Loucy (cell line): ENCODE results near the gene MCCC2.
"Not testable (repeated sequence)": the region's sequence is repeated elsewhere in the genome, so short reads cannot be mapped to it uniquely, and the experiment has no call there.

ENCODE experiments used
- H2AFZ ChIP-seq: fragments of 200-600 bp; sonication (generic); 2 replicates; pipeline ENCODE4 v1.6.0; 2016; ENCODE audit warnings: antibody characterized with exemption, mild to moderate bottlenecking, low read length, moderate library complexity
- H3F3A ChIP-seq: fragments of 200-600 bp; 2 replicates; pipeline ENCODE4 v1.6.0; 2016; ENCODE audit warnings: antibody characterized with exemption, low read depth, mild to moderate bottlenecking
- H3K27me3 ChIP-seq: fragments of 200-600 bp; sonication (generic); 2 replicates; pipeline ENCODE4 v1.6.1; 2014; ENCODE audit warnings: low read length, mild to moderate bottlenecking; ENCODE audit not compliant: insufficient read depth, poor library complexity, severe bottlenecking
- H3K36me3 ChIP-seq: fragments of 200-600 bp; sonication (generic); 2 replicates; pipeline ENCODE4 v1.6.1; 2016; ENCODE audit warnings: low read length; ENCODE audit not compliant: insufficient read depth
- H3K4me1 ChIP-seq: fragments of 200-600 bp; sonication (generic); 2 replicates; pipeline ENCODE4 v1.5.1; 2014; ENCODE audit warnings: low read length, mild to moderate bottlenecking; ENCODE audit not compliant: insufficient read depth, poor library complexity, severe bottlenecking
- H3K4me2 ChIP-seq: fragments of 200-600 bp; sonication (generic); 2 replicates; pipeline ENCODE4 v1.6.0; 2014; ENCODE audit warnings: antibody characterized with exemption, low read length, low read depth, mild to moderate bottlenecking; ENCODE audit not compliant: poor library complexity, severe bottlenecking
- H3K4me3 ChIP-seq: fragments of 200-600 bp; sonication (generic); 2 replicates; pipeline ENCODE4 v1.5.1; 2014; ENCODE audit warnings: low read length, mild to moderate bottlenecking, mixed read lengths; ENCODE audit not compliant: poor library complexity, severe bottlenecking
- H3K79me2 ChIP-seq: fragments of 200-600 bp; sonication (generic); 2 replicates; pipeline ENCODE4 v1.6.1; 2014; ENCODE audit warnings: low read length; ENCODE audit not compliant: insufficient read depth
- H3K9ac ChIP-seq: fragments of 200-600 bp; sonication (generic); 2 replicates; pipeline ENCODE4 v1.6.0; 2014; ENCODE audit warnings: mild to moderate bottlenecking, low read depth, low read length, moderate library complexity; ENCODE audit not compliant: poor library complexity, severe bottlenecking
- H3K9me2 ChIP-seq: fragments of 200-600 bp; sonication (generic); replicated peaks from 2 replicates; pipeline ENCODE4 v1.6.1; 2016; ENCODE audit warnings: low read depth, low read length, mixed read lengths
- H3K9me3 ChIP-seq: fragments of 200-600 bp; sonication (generic); 2 replicates; pipeline ENCODE4 v1.6.1; 2014; ENCODE audit warnings: mild to moderate bottlenecking, antibody characterized with exemption, low read length, low read depth; ENCODE audit not compliant: insufficient read depth
- H4K20me1 ChIP-seq: fragments of 200-600 bp; sonication (generic); 2 replicates; pipeline ENCODE4 v1.6.0; 2014; ENCODE audit warnings: antibody characterized with exemption, low read length, mild to moderate bottlenecking; ENCODE audit not compliant: insufficient read depth, poor library complexity, severe bottlenecking
- EZH2phosphoT487 ChIP-seq: fragments of 200-600 bp; IDR thresholded peaks from 2 replicates; pipeline ENCODE4 v1.6.1; 2018; ENCODE audit warnings: antibody characterized with exemption, mild to moderate bottlenecking, moderate library complexity, borderline replicate concordance
- TF ChIP-seq, protein P1 (sequence below): fragments of 200-600 bp; sonication (generic); conservative IDR thresholded peaks from 2 replicates; pipeline ENCODE4 v1.5.1; 2014; ENCODE audit warnings: mild to moderate bottlenecking, antibody characterized with exemption, low read length

The MCCC2 gene

DNA sequence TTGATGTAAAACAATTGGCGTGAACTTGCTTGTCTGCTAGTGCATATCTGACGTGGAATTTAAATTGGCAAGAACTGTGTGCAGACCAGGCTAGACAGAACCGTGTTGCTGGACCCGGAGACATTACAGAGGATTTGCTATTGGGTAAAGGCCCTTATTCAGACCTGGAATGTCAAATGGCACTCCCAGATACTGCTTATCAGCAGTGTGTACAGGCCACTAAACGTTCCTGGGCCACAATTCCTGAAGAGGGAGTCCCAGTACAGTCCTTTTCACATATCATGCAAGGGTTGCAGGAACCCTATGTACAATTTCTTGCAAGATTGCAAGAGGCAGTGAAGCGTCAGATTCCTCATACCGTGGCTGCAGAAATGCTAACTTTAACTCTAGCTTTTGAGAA lies 13.5 kb upstream of the MCCC2 start:
- Histone ChIP-seq H3F3A (no peaks in the 10 kb centered on the region), H3K9me3 (no peaks in the 10 kb centered on the region), H3K27me3 (no peaks in the 10 kb centered on the region), H2AFZ (no peak overlapping the region), H4K20me1 (no peaks in the 10 kb centered on the region), H3K4me3 (no peak overlapping the region), H3K79me2 (no peaks in the 10 kb centered on the region), H3K9ac (no peak overlapping the region), H3K4me1 (no peaks in the 10 kb centered on the region), H3K36me3 (no peaks in the 10 kb centered on the region), H3K9me2 (no peaks in the 10 kb centered on the region), H3K4me2 (no peak overlapping the region)
- TF ChIP-seq, protein P1, sequence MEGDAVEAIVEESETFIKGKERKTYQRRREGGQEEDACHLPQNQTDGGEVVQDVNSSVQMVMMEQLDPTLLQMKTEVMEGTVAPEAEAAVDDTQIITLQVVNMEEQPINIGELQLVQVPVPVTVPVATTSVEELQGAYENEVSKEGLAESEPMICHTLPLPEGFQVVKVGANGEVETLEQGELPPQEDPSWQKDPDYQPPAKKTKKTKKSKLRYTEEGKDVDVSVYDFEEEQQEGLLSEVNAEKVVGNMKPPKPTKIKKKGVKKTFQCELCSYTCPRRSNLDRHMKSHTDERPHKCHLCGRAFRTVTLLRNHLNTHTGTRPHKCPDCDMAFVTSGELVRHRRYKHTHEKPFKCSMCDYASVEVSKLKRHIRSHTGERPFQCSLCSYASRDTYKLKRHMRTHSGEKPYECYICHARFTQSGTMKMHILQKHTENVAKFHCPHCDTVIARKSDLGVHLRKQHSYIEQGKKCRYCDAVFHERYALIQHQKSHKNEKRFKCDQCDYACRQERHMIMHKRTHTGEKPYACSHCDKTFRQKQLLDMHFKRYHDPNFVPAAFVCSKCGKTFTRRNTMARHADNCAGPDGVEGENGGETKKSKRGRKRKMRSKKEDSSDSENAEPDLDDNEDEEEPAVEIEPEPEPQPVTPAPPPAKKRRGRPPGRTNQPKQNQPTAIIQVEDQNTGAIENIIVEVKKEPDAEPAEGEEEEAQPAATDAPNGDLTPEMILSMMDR = no peak
- TF ChIP-seq EZH2phosphoT487 = no peak

DNA sequence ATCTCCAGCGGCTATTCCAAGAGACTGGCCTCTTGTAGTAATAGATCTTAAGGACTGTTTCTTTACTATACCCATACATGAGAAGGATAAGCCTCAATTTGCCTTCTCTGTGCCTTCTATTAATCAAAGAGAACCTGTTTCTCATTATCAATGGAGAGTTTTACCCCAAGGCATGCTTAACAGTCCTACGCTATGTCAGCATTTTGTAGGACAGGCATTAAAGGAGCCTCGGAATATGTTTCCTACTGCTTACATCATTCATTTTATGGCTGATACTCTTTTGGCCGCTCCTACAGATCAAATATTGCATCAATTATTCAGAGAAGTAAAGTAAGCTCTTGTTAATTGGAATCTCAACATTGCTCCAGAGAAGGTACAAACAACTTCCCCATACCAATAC lies 11.6 kb upstream of the MCCC2 start:
- not testable (repeated sequence) for H3K9me2 ChIP-seq, H3K4me1 ChIP-seq, H3K9ac ChIP-seq, H3K27me3 ChIP-seq, H2AFZ ChIP-seq, H3K4me3 ChIP-seq, H3F3A ChIP-seq, H3K9me3 ChIP-seq, H4K20me1 ChIP-seq, H3K36me3 ChIP-seq, H3K4me2 ChIP-seq, H3K79me2 ChIP-seq

DNA sequence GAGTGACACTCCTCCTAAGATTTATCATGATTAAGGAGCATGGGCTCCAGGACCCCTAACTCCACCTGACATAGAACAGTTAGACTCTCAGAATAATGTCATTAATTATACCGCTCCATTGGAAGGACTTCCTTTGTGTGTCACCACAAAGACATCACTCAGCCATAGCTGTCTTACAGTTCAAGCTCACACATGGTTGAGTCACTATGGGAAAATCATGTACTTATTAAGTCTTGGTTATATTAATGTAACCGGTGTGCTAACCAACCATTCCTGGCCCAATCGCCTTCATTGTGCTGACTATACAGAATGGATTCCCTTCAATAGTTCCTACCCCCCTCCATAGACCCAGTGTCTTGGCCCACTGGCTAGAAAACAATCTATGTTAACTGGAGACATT lies 10.9 kb upstream of the MCCC2 start:
- TF ChIP-seq EZH2phosphoT487 = no peak
- TF ChIP-seq, protein P1 = no peak
- H3K4me1 ChIP-seq = no peaks in the 10 kb centered on the region
- H3K27me3 ChIP-seq = no peaks in the 10 kb centered on the region
- no peaks in the 10 kb centered on the region for H3F3A ChIP-seq
- no peak overlapping the region for H3K4me2 ChIP-seq
- H3K9me2 ChIP-seq = no peaks in the 10 kb centered on the region
- no peak overlapping the region for H3K4me3 ChIP-seq
- no peaks in the 10 kb centered on the region for H3K9me3 ChIP-seq
- no peak overlapping the region for H2AFZ ChIP-seq
- H3K9ac ChIP-seq = no peak overlapping the region
- H3K36me3 ChIP-seq = no peaks in the 10 kb centered on the region
- no peaks in the 10 kb centered on the region for H4K20me1 ChIP-seq
- no peaks in the 10 kb centered on the region for H3K79me2 ChIP-seq

DNA sequence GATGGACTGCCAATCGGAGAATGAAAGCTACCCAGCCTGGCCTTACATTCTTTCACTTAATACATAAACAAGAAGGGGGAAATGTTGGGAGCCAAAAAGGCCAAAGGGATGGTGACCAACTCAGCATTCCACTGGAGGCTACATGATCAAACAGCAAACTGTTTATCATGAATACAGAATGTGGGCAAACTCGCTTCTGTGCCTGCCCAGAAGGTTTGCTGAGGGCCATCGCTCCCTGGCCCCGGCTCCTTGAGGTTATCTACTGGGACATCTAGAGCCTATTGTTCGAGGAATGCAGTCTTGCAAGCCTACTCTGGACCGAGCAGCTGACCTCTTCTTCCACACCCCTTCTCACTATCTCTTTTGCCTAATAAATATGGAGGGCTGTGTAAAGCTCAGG lies 9.3 kb upstream of the MCCC2 start:
- not testable (repeated sequence) for H4K20me1 ChIP-seq, H3K4me1 ChIP-seq, H3K36me3 ChIP-seq, H3K79me2 ChIP-seq, H3K4me2 ChIP-seq, H3K9me2 ChIP-seq, H3K9me3 ChIP-seq, H3K9ac ChIP-seq, H2AFZ ChIP-seq, H3K4me3 ChIP-seq, H3F3A ChIP-seq, H3K27me3 ChIP-seq
